Fibroblast of lung (primary cell): ENCODE results near the gene C20orf144.

Experiments used
- EZH2 ChIP-seq: IDR thresholded peaks from 2 replicates; pipeline ENCODE4 v1.5.1; 2012; ENCODE audit warnings: low read length, control low read depth, mild to moderate bottlenecking; ENCODE audit errors: missing control alignments
- TF ChIP-seq, protein P1 (sequence below), 2 donors: IDR thresholded peaks in 1 of 2; conservative IDR thresholded peaks in 1 of 2; 1 replicate in 1 of 2; 2 replicates in 1 of 2; pipeline ENCODE4 v1.5.1; 2011 to 2012; ENCODE audit warnings: low read length in 2 of 2, control low read depth in 1 of 2, inconsistent platforms in 1 of 2, low read depth in 1 of 2, mild to moderate bottlenecking in 1 of 2

GRCh38 chr20:33650111-33650752 is 11.9 kb upstream of the C20orf144 start:
- TF ChIP-seq, protein P1, sequence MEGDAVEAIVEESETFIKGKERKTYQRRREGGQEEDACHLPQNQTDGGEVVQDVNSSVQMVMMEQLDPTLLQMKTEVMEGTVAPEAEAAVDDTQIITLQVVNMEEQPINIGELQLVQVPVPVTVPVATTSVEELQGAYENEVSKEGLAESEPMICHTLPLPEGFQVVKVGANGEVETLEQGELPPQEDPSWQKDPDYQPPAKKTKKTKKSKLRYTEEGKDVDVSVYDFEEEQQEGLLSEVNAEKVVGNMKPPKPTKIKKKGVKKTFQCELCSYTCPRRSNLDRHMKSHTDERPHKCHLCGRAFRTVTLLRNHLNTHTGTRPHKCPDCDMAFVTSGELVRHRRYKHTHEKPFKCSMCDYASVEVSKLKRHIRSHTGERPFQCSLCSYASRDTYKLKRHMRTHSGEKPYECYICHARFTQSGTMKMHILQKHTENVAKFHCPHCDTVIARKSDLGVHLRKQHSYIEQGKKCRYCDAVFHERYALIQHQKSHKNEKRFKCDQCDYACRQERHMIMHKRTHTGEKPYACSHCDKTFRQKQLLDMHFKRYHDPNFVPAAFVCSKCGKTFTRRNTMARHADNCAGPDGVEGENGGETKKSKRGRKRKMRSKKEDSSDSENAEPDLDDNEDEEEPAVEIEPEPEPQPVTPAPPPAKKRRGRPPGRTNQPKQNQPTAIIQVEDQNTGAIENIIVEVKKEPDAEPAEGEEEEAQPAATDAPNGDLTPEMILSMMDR (conservative IDR thresholded peaks at IDR 0.05 in 1 of 2, IDR thresholded peaks at IDR 0.05 in 1 of 2; ENCODE audit: low read depth in 1 of 2, low read length in 2 of 2): no peak
- TF ChIP-seq EZH2: no peak
